ENCODE data around the gene DHX30.
A peak's percentile ranks its signal among the peaks of the same experiment; 100 is the strongest.
"Not testable (repeated sequence)": the region's sequence is repeated elsewhere in the genome, so short reads cannot be mapped to it uniquely, and the experiment has no call there.

The DHX30 gene

GRCh38 chr3:47817609-47818008 is 14.7 kb downstream of the DHX30 start:
- no peak for DNase-seq

DNA sequence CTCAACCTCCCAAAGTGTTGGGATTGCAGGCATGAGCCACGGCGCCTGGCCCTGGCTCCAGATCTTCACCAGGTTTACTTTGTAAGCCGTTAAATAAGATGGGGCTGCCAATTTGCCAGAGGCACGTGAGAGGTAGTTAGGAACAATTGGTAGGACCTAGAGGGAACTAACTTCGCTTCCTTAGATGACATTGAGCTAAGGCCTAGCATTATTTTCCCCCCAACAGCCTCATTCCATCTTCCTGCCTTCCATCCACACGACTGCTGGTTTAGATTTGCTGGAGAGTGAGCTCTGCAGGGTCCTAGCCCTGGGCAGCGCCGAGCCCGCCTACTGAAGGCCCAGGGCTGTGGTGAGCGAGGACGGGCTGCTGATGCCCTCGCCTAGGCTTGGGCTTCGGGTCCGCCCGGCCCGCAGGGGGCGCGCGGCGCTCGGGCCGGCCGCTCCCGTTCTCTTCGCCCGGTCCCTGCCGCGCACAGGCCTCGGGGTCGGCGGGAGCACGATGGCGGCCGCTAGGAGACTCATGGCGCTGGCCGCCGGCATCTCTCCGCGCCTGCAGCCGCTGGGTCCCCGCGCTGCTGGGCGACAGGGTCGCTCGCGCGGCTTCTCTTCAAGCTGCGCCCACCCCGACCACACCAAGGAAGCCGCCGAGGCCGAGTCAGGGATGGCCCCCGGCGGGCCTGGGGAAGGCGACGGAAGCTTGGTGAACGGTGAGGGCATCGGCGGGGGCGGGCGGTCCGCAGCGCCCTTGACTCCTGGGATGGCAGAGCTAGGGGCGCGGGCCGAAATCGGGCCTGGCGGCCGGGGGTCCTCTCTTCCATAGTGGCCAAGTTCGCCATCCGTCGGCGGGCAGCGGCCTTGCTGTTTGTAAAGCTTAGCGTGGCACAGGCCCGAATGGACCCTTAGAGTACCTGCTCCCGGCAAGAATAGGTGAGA is 21.9 kb downstream of the DHX30 start:
- DNase-seq, result peak; percentile 65

DNA sequence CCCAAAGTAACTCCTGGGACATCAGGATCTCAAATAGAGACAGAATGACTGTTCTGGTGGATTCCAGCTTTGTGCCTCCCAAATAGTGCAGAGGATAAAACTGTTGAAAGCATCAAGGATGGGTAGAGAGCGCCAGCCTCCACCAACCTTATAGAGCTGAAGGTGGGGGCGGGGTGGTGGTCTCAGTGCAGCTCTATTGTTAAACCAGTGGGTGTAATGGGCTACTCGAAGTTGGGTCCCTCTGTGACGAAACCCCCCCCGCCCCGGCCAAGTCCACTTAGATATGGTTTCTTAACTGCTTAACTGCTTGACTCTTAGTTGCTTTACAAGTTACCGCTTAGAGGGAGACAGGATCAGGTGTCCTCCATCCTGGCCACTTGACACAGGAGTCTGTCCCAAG is 22.7 kb downstream of the DHX30 start:
- DNase-seq, result no peak

DNA sequence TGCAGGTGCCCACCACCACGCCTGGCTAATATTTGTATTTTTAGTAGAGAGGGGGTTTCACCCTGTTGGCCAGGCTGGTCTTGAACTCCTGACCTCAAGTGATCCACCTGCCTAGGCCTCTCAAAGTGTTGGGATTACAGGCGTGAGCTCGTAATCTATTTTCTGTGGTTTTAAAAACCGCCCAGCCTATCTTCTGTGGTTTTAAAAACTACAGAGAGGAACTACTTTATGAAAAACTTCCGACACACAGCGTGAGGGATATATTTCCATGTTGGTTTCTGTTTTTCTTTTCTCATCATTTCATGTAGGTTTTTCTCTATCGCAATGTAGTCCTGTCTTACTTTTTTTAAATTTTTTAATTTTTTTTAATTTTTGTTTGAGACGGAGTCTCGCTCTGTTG is 26.5 kb downstream of the DHX30 start:
- DNase-seq, result not testable (repeated sequence)

GRCh38 chr3:47836986-47837385 is 34.0 kb downstream of the DHX30 start:
- DNase-seq, result no peak

DNA sequence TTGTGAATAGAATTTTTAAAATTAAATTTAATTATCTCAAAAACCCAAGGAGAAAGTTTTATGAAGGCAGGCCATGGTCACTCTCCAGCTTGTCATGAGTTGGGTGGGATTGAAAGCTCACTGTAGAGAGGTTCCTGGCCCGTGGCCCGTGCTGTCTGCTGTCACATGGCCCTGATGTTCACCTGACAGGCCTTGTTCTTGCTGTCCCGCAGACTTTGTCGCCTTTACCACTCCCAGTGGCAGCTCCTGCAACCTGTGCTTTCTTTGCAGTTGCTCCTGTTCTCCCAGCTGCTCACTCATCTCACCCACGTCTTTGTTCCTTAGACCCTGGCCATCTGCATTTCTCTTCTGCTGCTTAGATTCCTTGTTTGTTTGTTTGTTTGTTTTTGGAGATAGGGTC is 35.6 kb downstream of the DHX30 start:
- no peak for DNase-seq

DNA sequence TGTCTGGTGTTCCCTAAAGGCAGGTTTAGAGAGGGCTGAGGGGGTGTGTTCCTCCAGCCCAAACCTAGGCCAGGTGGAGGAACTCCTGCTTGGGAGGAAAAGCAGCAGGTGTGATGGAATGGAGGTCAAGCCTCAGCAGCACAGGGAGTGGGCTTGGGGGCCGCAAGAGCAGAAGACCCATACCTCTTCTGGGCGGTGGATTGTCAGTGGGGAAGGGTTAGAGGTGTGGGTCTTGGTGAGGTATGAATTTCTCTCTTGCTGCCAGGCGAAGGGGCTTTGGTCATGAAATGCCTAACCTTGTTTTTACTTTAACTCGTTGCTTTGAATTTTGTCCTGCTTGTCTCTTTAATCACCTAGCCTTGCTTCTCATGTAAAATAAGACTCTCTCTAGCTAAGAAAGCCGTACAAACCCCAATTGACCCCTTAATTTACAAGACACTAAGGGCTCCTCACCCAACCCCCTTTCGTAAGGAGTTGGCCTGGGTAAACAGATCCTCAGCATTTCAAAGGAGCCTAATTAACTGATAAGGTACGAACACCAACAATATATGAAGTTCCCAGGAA is 38.9 kb downstream of the DHX30 start:
- DNase-seq, result no peak

GRCh38 chr3:47846186-47846879 is 43.4 kb downstream of the DHX30 start:
- no peak for DNase-seq

DNA sequence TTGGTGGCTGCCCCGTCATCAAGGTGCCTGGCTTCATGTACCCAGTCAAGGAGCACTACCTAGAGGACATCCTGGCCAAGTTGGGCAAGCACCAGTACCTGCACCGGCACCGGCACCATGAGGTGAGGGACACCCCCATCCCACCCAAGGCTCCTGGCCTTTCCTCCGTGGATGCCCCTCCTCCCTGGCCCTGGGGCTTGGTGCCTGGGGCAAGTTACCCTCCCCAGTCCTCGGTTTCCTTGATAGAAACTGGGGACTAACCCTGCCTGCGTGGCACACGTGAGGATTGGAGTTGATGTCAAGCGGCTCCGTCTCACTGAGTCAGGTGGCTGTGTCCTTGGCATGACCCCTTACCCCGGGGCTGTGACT is 43.9 kb downstream of the DHX30 start:
- no peak for DNase-seq

GRCh38 chr3:47847260-47847659 is 44.3 kb downstream of the DHX30 start:
- no peak for DNase-seq

GRCh38 chr3:47847801-47848518 is 45.0 kb downstream of the DHX30 start:
- no peak for DNase-seq

DNA sequence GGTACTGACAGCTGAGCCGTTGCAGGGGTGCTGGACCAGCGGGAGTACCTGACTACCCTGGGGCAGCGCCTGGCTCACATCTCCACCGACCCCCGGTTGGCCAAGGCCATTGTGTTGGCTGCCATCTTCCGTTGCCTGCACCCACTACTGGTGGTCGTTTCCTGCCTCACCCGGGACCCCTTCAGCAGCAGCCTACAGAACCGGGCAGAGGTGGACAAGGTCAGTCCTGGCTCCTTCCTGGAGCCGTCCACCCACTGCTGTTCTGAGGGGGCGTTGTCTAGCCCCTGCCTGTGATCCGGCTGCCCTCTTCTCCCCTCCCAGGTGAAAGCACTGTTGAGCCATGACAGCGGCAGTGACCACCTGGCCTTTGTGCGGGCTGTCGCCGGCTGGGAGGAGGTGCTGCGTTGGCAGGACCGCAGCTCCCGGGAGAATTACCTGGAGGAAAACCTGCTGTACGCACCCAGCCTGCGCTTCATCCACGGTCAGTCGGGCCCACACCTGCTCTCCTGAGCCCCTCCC is 45.7 kb downstream of the DHX30 start:
- DNase-seq, result no peak

DNA sequence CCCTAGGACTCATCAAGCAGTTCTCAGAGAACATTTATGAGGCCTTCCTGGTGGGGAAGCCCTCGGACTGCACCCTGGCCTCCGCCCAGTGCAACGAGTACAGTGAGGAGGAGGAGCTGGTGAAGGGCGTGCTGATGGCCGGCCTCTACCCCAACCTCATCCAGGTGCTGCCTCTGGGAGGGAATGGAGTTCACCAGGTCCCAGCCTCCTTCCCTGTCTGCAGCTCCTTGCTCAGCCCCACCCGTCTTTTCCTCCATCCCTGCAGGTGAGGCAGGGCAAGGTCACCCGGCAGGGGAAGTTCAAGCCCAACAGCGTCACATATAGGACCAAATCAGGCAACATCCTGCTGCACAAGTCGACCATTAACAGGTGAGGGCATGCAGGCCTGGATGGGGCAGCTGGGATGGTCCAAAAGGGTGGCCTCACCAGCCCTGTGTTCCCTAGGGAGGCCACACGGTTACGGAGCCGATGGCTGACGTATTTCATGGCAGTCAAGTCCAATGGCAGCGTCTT is 46.3 kb downstream of the DHX30 start:
- no peak for DNase-seq

DNA sequence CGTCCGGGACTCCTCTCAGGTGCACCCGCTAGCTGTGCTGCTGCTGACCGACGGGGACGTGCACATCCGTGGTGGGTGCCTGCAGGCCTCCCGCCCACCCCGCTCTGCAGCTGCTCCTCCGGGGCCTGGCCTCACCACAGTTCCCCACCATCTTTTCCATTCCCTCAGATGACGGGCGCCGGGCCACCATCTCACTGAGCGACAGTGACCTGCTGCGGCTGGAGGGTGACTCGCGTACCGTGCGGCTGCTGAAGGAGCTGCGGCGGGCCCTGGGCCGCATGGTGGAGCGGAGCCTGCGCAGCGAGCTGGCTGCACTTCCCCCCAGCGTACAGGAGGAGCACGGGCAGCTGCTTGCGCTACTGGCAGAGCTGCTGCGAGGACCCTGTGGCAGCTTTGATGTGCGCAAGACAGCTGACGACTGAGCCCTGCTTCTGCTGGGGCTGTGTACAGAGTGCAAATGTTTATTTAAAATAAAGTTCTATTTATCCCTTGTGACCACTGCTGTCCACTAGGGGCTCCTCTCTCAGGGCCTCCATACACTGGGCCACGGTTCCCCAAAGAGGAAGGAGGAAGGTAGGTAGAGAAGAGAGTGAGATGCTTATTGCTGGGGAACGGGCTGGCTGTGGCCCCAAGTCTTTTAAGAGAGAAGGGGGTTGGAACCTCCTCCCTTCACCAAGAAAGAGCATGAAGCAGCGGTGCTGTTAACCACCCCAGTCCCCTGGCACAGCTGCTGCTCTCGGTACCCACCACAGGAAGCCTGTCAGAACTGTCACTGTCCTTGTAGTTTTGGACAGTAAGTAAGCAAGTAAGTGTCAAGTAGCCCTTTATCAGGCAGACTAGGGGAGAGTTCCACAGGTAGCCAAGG is 47.0 kb downstream of the DHX30 start:
- no peak for DNase-seq

DNA sequence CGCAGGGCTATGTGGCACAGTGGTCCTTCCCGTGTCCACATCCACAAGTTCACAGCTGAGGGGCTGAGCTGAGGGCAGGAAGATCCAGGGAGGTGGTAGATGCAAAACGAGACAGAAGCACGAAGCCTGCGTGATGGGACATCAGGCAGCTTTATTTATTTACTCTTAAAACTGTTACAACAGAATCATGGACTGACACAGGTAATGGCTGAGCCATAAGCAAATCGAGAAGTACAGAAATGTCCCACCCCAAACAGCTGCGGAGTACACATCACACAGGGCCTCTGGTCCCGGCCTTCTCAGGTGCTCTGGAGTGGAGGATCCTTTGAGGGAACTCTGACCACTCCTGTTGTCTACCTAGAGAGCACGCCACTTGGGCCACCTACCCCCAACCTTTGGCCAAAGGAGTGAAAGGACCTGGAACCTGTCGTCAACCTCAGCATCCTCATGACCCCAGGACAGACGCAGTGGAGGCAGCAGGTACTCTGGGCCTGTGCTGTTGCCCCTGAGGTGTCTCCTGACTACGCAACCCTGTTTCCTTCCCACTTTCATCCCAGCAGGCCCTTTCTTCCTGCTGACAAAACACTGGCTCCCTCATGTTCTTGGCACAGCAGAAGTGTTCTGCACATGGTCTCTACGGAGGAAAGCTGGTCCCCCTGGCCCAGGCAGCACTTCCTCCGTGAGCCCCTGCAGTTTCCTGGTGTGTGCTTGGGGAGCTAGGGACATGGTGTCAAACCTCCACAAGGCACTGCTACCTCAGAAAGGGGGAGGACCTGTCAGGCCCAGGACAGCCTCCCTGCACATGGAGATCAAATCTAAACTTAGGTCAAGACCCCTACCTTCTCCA is 47.8 kb downstream of the DHX30 start:
- DNase-seq, result no peak

DNA sequence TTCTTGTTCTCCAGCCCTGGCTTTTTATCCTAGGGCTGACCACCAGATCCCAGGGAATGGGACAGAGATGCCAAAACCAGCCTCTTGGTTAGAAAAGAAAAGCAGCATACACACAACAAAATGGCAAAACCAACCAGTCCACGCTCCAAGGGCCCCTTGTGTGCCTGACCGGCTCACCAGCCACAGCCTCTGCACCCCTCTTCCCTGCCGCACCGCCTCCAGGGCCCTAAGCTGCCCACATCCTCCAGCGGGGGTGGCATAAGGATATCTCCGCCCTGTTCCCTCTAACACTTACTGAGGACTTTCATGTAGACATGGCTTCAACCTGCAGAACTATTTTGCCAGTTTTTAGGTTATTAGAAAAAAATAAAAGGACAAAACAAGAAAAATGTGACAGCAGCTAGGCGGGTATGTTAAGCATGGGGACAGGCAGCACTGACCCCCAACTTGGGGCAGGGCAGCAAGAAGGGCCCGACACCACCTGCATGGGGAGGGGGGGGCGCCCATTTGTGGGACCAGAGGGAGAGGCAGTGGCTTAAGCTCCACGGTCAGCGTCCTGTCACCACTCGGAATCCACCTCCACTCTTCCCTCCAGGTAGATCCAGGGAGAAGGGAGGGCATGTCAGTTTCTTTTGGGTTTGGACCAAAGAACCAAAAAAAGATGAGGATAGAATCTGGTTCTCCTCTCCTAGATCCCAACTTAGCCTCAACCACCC is 49.1 kb downstream of the DHX30 start:
- no peak for DNase-seq

GRCh38 chr3:47852604-47853602 is 50.0 kb downstream of the DHX30 start:
- DNase-seq, result no peak

- DNase-seq, result no peak
Measured at GRCh38 chr3:47854267-47854666, 51.3 kb downstream of the DHX30 start.

All from NCI-H510A (cell line).